Epidermal melanocyte (primary cell): ENCODE data around the gene COL1A2.

Experiments
- DNase-seq: peaks from one replicate; pipeline ENCODE4 v3.0.0; 2011; ENCODE audit warnings: low spot score; ENCODE audit not compliant: insufficient read length

Gene COL1A2

GRCh38 chr7:94409200-94409948 is 14.7 kb downstream of the COL1A2 start:
- DNase-seq, result no peak

DNA sequence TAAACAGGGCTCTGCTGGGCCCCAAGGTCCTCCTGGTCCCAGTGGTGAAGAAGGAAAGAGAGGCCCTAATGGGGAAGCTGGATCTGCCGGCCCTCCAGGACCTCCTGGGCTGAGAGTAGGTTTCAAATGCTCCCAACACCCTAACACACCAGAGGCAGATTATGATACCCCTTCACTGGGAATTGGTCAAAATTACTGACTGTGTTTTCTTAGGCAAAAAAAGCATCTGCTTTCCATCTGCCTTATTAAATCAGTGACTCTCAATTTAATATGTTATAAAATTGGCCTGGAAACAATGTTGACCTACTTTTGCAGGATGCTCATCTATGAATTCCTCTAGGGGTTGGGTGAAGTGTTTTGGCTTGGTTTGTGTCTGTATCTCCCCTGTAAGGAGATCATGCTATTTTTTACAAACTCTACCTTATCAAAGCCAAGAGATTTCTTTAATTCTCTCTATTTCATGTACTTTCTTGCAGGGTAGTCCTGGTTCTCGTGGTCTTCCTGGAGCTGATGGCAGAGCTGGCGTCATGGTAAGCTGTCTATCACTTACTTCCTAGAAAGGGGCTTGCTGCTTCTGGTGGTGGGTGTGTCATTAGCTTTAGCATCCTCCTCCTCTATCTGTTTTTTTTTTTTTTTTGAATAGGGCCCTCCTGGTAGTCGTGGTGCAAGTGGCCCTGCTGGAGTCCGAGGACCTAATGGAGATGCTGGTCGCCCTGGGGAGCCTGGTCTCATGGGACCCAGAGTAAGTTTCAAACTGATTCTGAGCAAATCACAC is 15.9 kb downstream of the COL1A2 start:
- DNase-seq, result no peak

GRCh38 chr7:94411188-94411466 is 16.4 kb downstream of the COL1A2 start:
- no peak for DNase-seq

- DNase-seq, result no peak
Observed at GRCh38 chr7:94412762-94413322, 18.1 kb downstream of the COL1A2 start.

- no peak for DNase-seq
Observed at GRCh38 chr7:94414481-94414880, 19.8 kb downstream of the COL1A2 start.

DNA sequence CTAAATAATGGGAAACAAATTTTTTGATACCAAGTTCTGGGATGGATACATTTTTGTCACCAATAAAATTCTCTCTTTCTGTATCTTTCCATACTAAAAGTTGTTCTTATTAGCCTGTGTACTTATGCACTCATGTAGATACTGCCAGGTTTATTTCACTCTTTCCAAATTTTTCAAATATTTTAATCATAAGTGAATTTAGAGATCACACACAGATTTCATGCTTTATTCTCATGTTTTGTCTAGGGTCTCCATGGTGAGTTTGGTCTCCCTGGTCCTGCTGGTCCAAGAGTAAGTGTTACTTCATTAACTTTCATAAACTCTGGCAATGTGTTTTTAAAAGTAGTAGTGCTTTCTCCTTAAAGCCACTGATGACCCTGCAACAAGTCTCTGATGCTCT is 20.3 kb downstream of the COL1A2 start:
- DNase-seq, result no peak

DNA sequence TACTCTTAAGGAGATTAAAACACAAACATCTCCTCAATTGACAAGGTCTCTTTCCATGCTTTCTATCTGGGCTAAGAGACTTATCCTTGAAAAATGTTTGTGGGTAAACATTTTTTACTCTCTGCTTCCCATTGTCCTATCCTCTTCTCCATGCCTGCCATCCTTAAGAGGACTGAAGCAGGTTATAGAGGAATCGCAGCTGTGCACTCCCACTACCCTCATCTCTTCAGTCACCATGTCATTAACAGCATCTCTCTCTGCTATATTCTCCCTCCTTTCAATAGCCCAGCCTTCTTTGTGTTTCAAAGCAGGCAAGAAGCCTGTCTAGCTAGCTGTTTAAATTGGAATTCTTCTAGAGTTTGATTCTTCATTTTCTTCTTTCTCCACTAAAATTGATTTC is 22.6 kb downstream of the COL1A2 start:
- DNase-seq, result no peak

DNA sequence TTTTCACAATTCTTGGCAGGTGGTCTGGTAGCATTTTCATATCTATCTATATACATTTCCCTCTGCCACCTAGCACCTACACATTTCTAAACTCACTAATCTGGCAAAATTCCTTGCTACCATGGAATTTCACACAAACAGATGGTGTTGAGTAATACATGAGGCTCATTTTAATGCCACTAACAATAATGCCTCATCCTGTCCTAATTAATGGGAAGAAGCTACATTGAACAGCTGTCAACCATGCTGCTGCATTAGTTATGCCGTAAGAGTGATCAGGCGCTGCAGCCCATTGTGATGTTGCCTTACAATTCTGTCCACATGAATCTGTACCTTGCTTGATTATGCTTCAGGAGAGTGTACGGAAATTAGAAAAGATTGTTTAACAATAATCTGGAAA is 23.2 kb downstream of the COL1A2 start:
- no peak for DNase-seq

DNA sequence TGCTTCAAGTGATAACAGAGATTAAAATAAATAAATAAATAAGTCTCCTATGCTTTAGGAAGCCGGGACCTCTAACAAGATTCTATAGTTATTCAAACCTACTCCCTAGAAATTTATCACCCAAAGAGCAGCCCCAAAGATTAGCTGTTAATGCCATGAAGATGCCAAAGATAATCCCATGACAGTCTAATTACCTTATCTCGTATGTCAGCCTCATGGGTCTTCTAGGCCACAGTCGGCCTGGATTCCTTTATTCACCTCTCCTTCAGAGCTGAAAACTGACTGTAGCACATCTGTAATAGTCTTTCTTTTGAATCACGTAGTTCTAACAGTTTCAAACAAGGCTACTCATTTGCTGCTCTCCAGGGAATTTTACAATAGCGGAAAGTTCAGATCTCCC is 24.2 kb downstream of the COL1A2 start:
- no peak for DNase-seq

DNA sequence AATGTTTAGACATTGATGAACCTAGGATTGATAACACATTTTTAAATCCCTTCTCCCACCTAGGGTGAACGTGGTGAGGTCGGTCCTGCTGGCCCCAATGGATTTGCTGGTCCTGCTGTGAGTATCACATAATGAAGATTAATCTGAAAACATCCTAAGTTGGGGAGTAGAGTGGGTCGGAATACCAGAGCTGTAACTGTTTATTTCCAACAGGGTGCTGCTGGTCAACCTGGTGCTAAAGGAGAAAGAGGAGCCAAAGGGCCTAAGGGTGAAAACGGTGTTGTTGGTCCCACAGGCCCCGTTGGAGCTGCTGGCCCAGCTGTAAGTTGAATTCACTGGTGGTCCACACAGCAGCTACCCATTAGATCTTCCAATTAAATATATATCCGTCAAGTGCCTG is 25.6 kb downstream of the COL1A2 start:
- DNase-seq, result no peak

DNA sequence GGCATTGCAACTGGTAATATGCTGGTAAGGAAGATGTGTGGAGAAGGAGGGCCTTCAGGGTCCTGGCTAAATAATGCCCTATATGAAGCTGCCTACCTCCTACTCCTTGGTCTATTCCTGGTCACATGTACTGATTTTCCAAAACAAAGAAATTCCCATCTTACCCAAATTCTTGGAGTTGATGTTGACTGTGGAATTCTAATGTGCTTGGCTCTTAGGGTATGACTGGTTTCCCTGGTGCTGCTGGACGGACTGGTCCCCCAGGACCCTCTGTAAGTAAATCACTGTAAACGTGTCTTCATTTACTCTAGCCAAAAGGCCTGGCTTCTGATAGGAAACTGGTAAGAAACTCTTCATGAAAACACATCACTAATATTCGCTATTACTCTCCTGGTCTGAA is 27.0 kb downstream of the COL1A2 start:
- DNase-seq, result no peak

DNA sequence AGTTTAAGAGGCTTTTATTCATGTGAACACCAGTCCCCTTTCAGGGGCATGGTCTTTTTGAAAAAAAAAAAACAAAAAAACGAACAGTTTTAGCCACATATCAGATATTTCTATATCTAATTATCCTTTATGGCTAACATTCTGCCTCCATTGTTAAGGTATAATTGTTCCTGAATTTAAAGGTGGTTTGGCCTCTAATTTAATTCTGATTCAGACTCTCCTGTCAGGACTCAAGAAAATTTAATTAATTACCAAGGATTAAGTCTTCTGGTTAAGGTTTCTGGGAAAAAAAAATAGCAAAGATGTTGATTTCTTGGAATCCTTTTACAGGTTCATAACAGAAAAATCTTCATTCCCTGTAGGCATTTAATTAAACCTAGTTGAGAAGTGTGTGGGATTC is 27.4 kb downstream of the COL1A2 start:
- DNase-seq, result no peak

DNA sequence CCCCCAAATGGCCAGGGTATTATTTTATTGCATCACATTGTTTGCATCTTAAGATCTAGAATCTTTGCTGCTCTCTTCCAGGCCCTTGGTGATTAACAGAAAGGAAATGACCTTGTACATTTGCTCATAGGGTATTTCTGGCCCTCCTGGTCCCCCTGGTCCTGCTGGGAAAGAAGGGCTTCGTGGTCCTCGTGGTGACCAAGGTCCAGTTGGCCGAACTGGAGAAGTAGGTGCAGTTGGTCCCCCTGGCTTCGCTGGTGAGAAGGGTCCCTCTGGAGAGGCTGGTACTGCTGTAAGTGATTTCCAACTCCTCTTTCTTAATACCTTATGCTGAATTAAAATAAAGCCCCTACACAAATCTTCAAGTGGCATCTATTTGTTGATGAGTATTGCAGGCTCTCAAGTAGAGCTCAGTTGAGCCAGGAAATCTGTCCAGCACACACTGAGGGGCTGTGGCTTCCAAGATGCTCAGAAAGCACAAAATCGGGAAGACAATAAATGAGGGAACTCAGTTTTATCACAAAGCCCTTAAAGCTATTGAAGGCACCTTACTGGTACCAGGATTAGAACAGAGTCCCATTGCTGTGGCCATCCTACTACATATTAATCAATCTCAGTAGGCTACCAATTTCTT is 28.2 kb downstream of the COL1A2 start:
- DNase-seq, result no peak

- no peak for DNase-seq
Observed at GRCh38 chr7:94423863-94424735, 29.4 kb downstream of the COL1A2 start.

DNA sequence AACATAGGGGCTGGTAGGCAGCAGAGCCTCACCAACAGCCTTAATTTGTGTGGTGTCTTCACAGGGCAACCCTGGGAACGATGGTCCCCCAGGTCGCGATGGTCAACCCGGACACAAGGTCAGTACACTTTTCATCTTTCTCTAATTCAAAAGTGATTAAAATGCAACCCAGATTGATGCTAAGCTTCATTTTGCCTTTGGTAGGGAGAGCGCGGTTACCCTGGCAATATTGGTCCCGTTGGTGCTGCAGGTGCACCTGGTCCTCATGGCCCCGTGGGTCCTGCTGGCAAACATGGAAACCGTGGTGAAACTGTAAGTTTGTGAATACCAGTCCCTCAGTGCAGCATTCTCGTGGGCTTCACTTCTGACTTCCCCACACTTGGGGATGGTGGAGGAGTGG is 30.9 kb downstream of the COL1A2 start:
- DNase-seq, result no peak

GRCh38 chr7:94426980-94427875 is 32.5 kb downstream of the COL1A2 start:
- no peak for DNase-seq

DNA sequence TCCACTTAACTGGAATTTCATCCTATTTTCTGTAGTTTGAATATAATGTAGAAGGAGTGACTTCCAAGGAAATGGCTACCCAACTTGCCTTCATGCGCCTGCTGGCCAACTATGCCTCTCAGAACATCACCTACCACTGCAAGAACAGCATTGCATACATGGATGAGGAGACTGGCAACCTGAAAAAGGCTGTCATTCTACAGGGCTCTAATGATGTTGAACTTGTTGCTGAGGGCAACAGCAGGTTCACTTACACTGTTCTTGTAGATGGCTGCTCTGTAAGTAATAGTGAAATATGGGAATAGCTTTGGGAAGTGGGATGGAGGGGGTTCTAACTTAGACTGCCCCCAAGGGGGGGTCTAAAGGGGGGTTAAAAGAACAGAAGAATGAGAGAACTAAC is 34.5 kb downstream of the COL1A2 start:
- DNase-seq, result no peak

- no peak for DNase-seq
Observed at GRCh38 chr7:94431176-94431575, 36.5 kb downstream of the COL1A2 start.

- DNase-seq, result no peak
Observed at GRCh38 chr7:94431619-94432280, 37.1 kb downstream of the COL1A2 start.

GRCh38 chr7:94432281-94432670 is 37.6 kb downstream of the COL1A2 start:
- DNase-seq, result no peak
